Glutamatergic neuron (in vitro differentiated cells): Measurements from ENCODE around the gene PIK3IP1. TPM values are rescaled to one million over a fixed set of nuclear protein-coding genes. Genes with fewer than 3 reads are reported as not detected.

Source experiments
- DNase-seq: peaks from one replicate; pipeline ENCODE4 v3.0.0; 2022
- H3K27ac Mint-ChIP-seq: one replicate; pipeline ENCODE4 v1.8.0; 2020; ENCODE audit warnings: mild to moderate bottlenecking, mixed read lengths, inconsistent platforms; ENCODE audit not compliant: unreplicated experiment
- H3K27me3 Mint-ChIP-seq: one replicate; pipeline ENCODE4 v1.8.0; 2020; ENCODE audit warnings: mild to moderate bottlenecking, moderate library complexity, mixed read lengths, inconsistent platforms; ENCODE audit not compliant: unreplicated experiment
- H3K36me3 Mint-ChIP-seq: one replicate; pipeline ENCODE4 v1.8.0; 2020; ENCODE audit warnings: mild to moderate bottlenecking, mixed read lengths, inconsistent platforms; ENCODE audit not compliant: unreplicated experiment
- H3K4me1 Mint-ChIP-seq: one replicate; pipeline ENCODE4 v1.8.0; 2020; ENCODE audit warnings: mild to moderate bottlenecking, low read depth, mixed read lengths, inconsistent platforms; ENCODE audit not compliant: unreplicated experiment
- H3K4me3 Mint-ChIP-seq: one replicate; pipeline ENCODE4 v1.8.0; 2020; ENCODE audit warnings: mild to moderate bottlenecking, mixed read lengths, inconsistent platforms; ENCODE audit not compliant: unreplicated experiment
- H3K9me3 Mint-ChIP-seq: one replicate; pipeline ENCODE4 v1.8.0; 2020; ENCODE audit warnings: mild to moderate bottlenecking, moderate library complexity, mixed read lengths, inconsistent platforms; ENCODE audit not compliant: unreplicated experiment
- total RNA-seq: library from RNA; stranded (reverse); fragmentation: NEBNext Ultra II Directional; extraction: Animal tissue kit (Norgen Biotek cat#: 25700); gene quantifications from one replicate; pipeline ENCODE4 v1.2.1, GENCODE V29; 2021; ENCODE audit not compliant: unreplicated experiment
- TF ChIP-seq, protein P1 (sequence below): fragments of 200-600 bp; sonication (generic); IDR thresholded peaks from one replicate; pipeline ENCODE4 v1.5.0; 2021; ENCODE audit not compliant: partially characterized antibody, unreplicated experiment

Gene PIK3IP1
- total RNA-seq, 1 donor from 2014 or later: 38.8 TPM

- DNase-seq: no peak
- TF ChIP-seq, protein P1, sequence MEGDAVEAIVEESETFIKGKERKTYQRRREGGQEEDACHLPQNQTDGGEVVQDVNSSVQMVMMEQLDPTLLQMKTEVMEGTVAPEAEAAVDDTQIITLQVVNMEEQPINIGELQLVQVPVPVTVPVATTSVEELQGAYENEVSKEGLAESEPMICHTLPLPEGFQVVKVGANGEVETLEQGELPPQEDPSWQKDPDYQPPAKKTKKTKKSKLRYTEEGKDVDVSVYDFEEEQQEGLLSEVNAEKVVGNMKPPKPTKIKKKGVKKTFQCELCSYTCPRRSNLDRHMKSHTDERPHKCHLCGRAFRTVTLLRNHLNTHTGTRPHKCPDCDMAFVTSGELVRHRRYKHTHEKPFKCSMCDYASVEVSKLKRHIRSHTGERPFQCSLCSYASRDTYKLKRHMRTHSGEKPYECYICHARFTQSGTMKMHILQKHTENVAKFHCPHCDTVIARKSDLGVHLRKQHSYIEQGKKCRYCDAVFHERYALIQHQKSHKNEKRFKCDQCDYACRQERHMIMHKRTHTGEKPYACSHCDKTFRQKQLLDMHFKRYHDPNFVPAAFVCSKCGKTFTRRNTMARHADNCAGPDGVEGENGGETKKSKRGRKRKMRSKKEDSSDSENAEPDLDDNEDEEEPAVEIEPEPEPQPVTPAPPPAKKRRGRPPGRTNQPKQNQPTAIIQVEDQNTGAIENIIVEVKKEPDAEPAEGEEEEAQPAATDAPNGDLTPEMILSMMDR: no peak
- H3K27ac Mint-ChIP-seq: no peak overlapping the region
Measured at GRCh38 chr22:31295831-31296657, 3.8 kb upstream of the PIK3IP1 start.

DNA sequence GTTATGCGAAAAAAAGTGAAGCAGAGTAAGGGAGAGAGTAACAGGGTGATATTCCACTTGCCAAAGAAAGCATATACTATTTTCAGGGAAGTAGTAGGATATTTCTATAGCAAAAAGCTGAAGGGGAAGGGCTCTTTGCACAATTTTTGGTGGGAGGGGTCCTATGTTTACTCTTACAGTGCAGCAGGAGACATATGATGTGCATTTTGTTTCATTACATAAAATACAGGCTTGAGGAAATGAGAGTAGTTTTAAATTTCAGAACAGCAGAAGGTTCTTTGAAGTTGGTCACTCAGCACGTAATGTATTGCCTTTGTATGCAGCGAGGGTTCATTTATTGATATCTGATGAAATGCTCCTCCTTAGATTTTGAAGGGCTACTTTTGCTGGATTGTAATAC lies 3.1 kb upstream of the PIK3IP1 start:
- Mint-ChIP-seq H3K9me3 (peaks cover 10% of the 10 kb centered on the region), H3K4me1 (peaks cover 4% of the 10 kb centered on the region)

More at GRCh38 chr22:31295831-31296657, 3.8 kb upstream of the PIK3IP1 start:
- no peaks in the 10 kb centered on the region for H3K27me3 Mint-ChIP-seq
- H3K4me3 Mint-ChIP-seq: no peak overlapping the region
- peaks cover 9% of the 10 kb centered on the region for H3K9me3 Mint-ChIP-seq
- no peaks in the 10 kb centered on the region for H3K36me3 Mint-ChIP-seq
- H3K4me1 Mint-ChIP-seq: peaks cover 2% of the 10 kb centered on the region

DNA sequence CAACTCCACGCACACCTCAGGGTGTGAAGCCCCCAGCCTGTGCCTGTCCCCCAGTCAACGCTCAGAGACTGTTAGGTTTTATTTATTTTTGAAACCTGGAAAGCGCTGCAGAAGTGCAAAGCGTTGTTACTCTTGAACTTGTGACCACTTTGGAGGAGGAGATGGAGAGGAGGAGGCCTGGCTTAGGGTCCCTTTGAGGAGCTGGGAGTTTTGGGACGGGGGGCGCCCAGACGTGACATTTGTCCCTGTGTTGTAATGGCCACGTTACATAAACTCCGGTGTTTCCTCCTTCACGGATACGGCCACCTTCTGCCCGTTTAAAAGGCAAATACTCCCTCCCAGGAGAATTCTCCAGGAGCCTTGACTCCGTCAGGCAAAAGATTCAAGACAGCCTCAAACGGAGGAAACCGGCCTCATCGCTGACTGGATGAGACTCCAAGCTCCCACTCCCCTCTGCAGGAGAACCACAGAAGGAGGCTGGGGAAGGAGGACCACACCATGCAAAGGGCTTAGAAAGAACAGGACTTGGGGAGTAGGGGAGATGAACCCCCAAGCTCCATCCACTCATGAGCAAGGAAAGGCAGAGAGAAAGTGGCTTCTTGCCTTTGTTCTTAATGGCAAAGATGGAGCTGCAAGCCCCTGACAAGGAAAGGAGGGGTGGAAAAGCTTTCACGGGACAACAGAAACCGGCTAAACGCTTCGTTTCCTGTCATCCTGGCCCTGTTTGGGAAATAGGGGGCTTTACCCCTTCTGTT lies 630 bp downstream of the PIK3IP1 start:
- Mint-ChIP-seq H3K36me3 (no peaks in the 10 kb centered on the region), H3K9me3 (peaks cover 14% of the 10 kb centered on the region), H3K4me1 (peaks cover 8% of the 10 kb centered on the region), H3K27ac (peak overlapping the region; percentile 99), H3K27me3 (no peaks in the 10 kb centered on the region), H3K4me3 (peak overlapping the region; percentile 100)
- TF ChIP-seq, protein P1: no peak
- DNase-seq: peak; percentile 48

More for the DNA sequence above, 3.1 kb upstream of the PIK3IP1 start:
- TF ChIP-seq, protein P1: no peak
- H3K36me3 Mint-ChIP-seq: no peaks in the 10 kb centered on the region
- peak overlapping the region; percentile 38 for H3K27ac Mint-ChIP-seq
- no peaks in the 10 kb centered on the region for H3K27me3 Mint-ChIP-seq
- no peak overlapping the region for H3K4me3 Mint-ChIP-seq
- no peak for DNase-seq

- no peaks in the 10 kb centered on the region for H3K36me3 Mint-ChIP-seq
- DNase-seq: peak; percentile 95
- H3K4me3 Mint-ChIP-seq: peak overlapping the region; percentile 89
- peaks cover 14% of the 10 kb centered on the region for H3K4me1 Mint-ChIP-seq
- H3K27me3 Mint-ChIP-seq: no peaks in the 10 kb centered on the region
- TF ChIP-seq, protein P1: no peak
- H3K9me3 Mint-ChIP-seq: peaks cover 14% of the 10 kb centered on the region
- peak overlapping the region; percentile 94 for H3K27ac Mint-ChIP-seq
Measured at GRCh38 chr22:31290494-31291471, 1.5 kb downstream of the PIK3IP1 start.
